ENCODE results near the gene TMEM150C.

DNA sequence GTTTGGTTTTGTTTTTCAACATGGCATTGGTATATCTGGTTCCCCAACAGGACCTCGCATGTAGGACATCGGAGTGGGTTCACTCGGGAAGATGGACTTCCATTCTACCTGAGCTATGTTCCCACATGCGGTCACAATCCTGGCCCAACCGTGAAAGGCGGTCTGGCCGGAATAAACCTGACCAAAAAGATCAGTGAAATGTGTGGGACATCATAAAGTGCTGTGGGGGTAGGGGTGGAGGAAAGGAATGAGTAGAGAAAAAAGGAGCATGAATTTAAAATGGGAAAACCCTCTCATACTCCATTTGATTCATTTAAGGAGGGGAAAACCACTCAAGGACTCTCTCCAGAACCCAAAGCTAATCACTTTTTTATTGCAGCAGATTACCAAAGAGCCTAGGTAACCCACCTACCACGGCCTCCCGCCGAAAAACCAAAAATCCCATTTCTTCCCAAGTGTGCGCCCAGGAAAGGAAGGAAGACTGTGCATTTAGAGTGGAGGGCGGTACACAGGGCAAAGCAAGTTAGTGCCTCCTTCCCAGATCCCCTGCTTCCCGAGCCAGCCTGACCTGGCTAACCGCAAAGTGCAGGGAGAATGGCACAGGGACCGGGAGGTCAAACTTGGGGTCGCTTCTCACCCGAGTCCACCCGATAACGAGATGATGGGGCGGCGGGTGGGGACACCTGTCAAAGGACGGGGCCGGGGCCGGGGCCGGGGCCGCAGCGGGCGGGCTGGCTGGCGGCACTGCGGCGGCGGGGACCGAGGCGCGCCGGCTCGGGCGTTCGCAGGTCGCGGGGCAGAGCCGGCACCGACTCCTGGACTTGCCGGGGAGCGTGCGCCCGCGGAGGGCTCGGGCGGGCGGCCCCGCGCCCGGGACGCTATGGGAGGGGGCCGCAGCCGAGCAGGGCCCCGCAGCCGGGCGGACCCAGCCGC, 669 bp downstream of the TMEM150C start:
- TF ChIP-seq, protein P1, sequence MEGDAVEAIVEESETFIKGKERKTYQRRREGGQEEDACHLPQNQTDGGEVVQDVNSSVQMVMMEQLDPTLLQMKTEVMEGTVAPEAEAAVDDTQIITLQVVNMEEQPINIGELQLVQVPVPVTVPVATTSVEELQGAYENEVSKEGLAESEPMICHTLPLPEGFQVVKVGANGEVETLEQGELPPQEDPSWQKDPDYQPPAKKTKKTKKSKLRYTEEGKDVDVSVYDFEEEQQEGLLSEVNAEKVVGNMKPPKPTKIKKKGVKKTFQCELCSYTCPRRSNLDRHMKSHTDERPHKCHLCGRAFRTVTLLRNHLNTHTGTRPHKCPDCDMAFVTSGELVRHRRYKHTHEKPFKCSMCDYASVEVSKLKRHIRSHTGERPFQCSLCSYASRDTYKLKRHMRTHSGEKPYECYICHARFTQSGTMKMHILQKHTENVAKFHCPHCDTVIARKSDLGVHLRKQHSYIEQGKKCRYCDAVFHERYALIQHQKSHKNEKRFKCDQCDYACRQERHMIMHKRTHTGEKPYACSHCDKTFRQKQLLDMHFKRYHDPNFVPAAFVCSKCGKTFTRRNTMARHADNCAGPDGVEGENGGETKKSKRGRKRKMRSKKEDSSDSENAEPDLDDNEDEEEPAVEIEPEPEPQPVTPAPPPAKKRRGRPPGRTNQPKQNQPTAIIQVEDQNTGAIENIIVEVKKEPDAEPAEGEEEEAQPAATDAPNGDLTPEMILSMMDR (IDR thresholded peaks at IDR 0.05; ENCODE audit: insufficient read depth, low read depth, low read length) = no peak
- peak; percentile 76 for TF ChIP-seq EZH2 (IDR thresholded peaks at IDR 0.05; ENCODE audit: insufficient read depth, low read length)
